PC-9 (cell line): ENCODE data around the gene ERI3. TPM values are rescaled to one million over a fixed set of nuclear protein-coding genes. Genes with fewer than 3 reads are reported as not detected.

Experiments used
- BruUV-seq: library from RNA; stranded (reverse); fragments of 400-500 nt; replicated peaks from 2 replicates; lab custom pipeline; 2021; lab: Mats Ljungman, UMichigan
- CTCF ChIA-PET: fragments of 300-600 bp; sonication (Branson Sonifier 250); formaldehyde crosslinking; loops from one replicate; lab custom pipeline; 2022; ENCODE audit warnings: antibody characterized with exemption; lab: Charles Lee
- POLR2A ChIA-PET: fragments of 300-600 bp; sonication (Branson Sonifier 250); formaldehyde crosslinking; loops from one replicate; lab custom pipeline; 2022; ENCODE audit warnings: antibody characterized with exemption; ENCODE audit not compliant: unreplicated experiment; lab: Charles Lee
- DNase-seq, 2 experiments: peaks; one replicate each; pipeline versions ENCODE4 v3.0.0 to v3.0.0-alpha.2; 2015 to 2022; ENCODE audit warnings: mixed read lengths in 1 of 2
- H2AFZ ChIP-seq: fragments of 200-600 bp; sonication (generic); 2 replicates; pipeline ENCODE4 v1.8.1; 2017; ENCODE audit warnings: antibody characterized with exemption
- H3F3A ChIP-seq: fragments of 200-600 bp; sonication (generic); 2 replicates; pipeline ENCODE4 v1.8.1; 2017; ENCODE audit warnings: antibody characterized with exemption, mild to moderate bottlenecking, low read depth; ENCODE audit not compliant: insufficient read depth
- H3K27ac ChIP-seq: fragments of 200-600 bp; sonication (generic); 2 replicates; pipeline ENCODE4 v1.6.1; 2016; ENCODE audit warnings: mixed run types
- H3K27me3 ChIP-seq: fragments of 200-600 bp; sonication (generic); 2 replicates; pipeline ENCODE4 v1.6.1; 2016; ENCODE audit warnings: low read depth, mixed run types; ENCODE audit not compliant: insufficient read depth
- H3K36me3 ChIP-seq: fragments of 200-600 bp; sonication (generic); 2 replicates; pipeline ENCODE4 v1.6.1; 2016; ENCODE audit warnings: low read depth, mixed run types
- H3K4me1 ChIP-seq: fragments of 200-600 bp; sonication (generic); replicated peaks from 2 replicates; pipeline ENCODE4 v1.6.1; 2016; ENCODE audit warnings: mixed run types; ENCODE audit not compliant: insufficient read depth
- H3K4me2 ChIP-seq: fragments of 200-600 bp; sonication (generic); 2 replicates; pipeline ENCODE4 v1.6.1; 2017; ENCODE audit warnings: mixed run types
- H3K4me3 ChIP-seq: fragments of 200-600 bp; sonication (generic); 2 replicates; pipeline ENCODE4 v1.6.1; 2016; ENCODE audit warnings: mixed run types
- H3K79me2 ChIP-seq: fragments of 200-600 bp; sonication (generic); 2 replicates; pipeline ENCODE4 v1.6.1; 2017; ENCODE audit warnings: low read depth, mixed run types
- H3K9me2 ChIP-seq: fragments of 200-600 bp; sonication (generic); 2 replicates; pipeline ENCODE4 v1.8.1; 2017; ENCODE audit warnings: mild to moderate bottlenecking; ENCODE audit not compliant: insufficient read depth
- H3K9me3 ChIP-seq: fragments of 200-600 bp; sonication (generic); 2 replicates; pipeline ENCODE4 v1.8.1; 2016; ENCODE audit warnings: low read depth; ENCODE audit not compliant: insufficient read depth
- H4K20me1 ChIP-seq: fragments of 200-600 bp; sonication (generic); 2 replicates; pipeline ENCODE4 v1.8.1; 2017; ENCODE audit not compliant: insufficient read depth
- EZH2 ChIP-seq: fragments of 200-600 bp; sonication (generic); IDR thresholded peaks from 2 replicates; pipeline ENCODE4 v1.8.0; 2017; ENCODE audit warnings: antibody characterized with exemption, low read depth
- intact Hi-C: fragments of 100-400 bp; cut with micrococcal nuclease; formaldehyde crosslinking; loops from one replicate; pipeline ENCODE4 v1.10.0; 2022; ENCODE audit not compliant: unreplicated experiment
- total RNA-seq: library from RNA; stranded (reverse); gene quantifications from 2 replicates; pipeline ENCODE4 v1.2.3, GENCODE V29; 2021
- TF ChIP-seq, protein P1 (sequence below): fragments of 200-600 bp; sonication (generic); conservative IDR thresholded peaks from 2 replicates; pipeline ENCODE4 v1.6.1; 2017; ENCODE audit warnings: mixed run types, antibody characterized with exemption, mild to moderate bottlenecking, moderate library complexity

ERI3 gene
- total RNA-seq, 1 experiment from 2014 or later = 120 TPM

DNA sequence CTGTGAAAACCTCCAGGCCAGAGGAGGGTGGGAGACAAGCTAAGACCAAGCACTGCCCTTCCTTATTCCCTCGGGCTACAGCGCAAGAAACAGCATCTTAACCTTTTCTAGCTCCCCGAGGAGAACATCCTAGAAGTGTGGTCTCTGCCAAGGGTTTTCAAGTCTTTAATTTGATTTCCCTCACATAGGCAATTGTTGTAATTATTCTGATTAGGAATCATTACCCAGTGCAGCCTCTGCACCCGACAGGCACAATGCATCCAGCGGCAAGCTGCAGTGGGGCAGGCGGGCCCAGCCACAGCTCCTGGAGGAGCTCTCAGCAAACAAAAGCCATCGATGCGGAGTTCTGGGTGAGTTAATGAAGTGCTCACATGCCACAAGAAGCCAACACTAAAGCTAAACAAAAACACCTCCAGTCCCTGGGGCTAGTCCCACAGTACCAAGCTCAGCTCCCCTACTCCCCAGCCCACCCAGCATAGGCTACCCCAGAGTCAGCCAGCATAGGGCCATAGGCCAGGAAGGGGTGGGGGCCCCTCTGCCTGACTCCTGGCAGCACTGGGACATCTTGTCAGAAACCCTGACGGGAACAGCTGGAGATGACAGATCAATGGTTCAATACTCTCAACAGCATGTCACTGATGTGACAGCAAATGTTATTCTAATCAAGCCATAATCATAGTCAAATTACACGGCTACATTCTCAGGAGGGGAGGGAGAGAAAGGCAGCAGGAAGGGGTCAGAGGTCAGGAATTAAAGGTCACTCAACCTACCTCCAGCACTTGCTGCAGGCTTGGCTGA is 42.5 kb downstream of the ERI3 start:
- BruUV-seq = no TSS peak
- Histone ChIP-seq H3K9me2 (no peaks in the 10 kb centered on the region), H3K4me3 (no peak overlapping the region), H3K79me2 (no peaks in the 10 kb centered on the region), H3F3A (no peaks in the 10 kb centered on the region), H3K4me1 (no peaks in the 10 kb centered on the region), H3K27me3 (no peaks in the 10 kb centered on the region), H3K36me3 (peaks cover 10% of the 10 kb centered on the region), H3K9me3 (no peaks in the 10 kb centered on the region), H4K20me1 (peaks cover 8% of the 10 kb centered on the region), H3K27ac (no peak overlapping the region), H2AFZ (no peak overlapping the region), H3K4me2 (no peak overlapping the region)
- ChIA-PET CTCF (no interaction called here), POLR2A (no interaction called here)
- intact Hi-C loops = no loop called here
- TF ChIP-seq EZH2 = no peak
- TF ChIP-seq, protein P1, sequence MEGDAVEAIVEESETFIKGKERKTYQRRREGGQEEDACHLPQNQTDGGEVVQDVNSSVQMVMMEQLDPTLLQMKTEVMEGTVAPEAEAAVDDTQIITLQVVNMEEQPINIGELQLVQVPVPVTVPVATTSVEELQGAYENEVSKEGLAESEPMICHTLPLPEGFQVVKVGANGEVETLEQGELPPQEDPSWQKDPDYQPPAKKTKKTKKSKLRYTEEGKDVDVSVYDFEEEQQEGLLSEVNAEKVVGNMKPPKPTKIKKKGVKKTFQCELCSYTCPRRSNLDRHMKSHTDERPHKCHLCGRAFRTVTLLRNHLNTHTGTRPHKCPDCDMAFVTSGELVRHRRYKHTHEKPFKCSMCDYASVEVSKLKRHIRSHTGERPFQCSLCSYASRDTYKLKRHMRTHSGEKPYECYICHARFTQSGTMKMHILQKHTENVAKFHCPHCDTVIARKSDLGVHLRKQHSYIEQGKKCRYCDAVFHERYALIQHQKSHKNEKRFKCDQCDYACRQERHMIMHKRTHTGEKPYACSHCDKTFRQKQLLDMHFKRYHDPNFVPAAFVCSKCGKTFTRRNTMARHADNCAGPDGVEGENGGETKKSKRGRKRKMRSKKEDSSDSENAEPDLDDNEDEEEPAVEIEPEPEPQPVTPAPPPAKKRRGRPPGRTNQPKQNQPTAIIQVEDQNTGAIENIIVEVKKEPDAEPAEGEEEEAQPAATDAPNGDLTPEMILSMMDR = no peak
- DNase-seq = no peak

DNA sequence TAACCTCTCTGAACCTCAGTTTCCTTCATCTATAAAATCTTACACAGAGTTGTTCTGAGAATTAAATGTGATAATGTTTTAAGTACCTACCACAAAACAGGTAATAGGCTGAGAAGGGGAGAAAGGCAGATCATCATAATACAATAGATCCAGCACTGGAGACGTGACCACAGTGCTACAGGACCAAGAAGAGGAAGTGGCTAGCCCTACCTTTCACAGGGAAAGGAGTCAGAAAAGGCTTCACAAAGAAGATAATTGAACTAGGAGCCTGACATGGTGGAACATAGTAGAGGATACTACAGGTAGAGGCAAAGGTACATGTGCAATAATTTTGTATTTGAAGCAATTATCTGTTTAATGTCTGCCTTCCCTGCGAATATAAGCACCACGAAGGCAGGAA is 45.1 kb downstream of the ERI3 start:
- no peaks in the 10 kb centered on the region for H3K79me2 ChIP-seq
- no peak overlapping the region for H3K4me2 ChIP-seq
- H2AFZ ChIP-seq = no peak overlapping the region
- peaks cover 8% of the 10 kb centered on the region for H4K20me1 ChIP-seq
- no peaks in the 10 kb centered on the region for H3K27me3 ChIP-seq
- intact Hi-C loops = no loop called here
- H3K9me3 ChIP-seq = no peaks in the 10 kb centered on the region
- H3K4me3 ChIP-seq = no peak overlapping the region
- H3F3A ChIP-seq = no peaks in the 10 kb centered on the region
- no peak overlapping the region for H3K27ac ChIP-seq
- ChIA-PET POLR2A (no interaction called here), CTCF (no interaction called here)
- no peaks in the 10 kb centered on the region for H3K4me1 ChIP-seq
- no peak for TF ChIP-seq EZH2
- TF ChIP-seq, protein P1 = no peak
- DNase-seq = no peak
- no peaks in the 10 kb centered on the region for H3K9me2 ChIP-seq
- peaks cover 15% of the 10 kb centered on the region for H3K36me3 ChIP-seq
- no TSS peak for BruUV-seq

DNA sequence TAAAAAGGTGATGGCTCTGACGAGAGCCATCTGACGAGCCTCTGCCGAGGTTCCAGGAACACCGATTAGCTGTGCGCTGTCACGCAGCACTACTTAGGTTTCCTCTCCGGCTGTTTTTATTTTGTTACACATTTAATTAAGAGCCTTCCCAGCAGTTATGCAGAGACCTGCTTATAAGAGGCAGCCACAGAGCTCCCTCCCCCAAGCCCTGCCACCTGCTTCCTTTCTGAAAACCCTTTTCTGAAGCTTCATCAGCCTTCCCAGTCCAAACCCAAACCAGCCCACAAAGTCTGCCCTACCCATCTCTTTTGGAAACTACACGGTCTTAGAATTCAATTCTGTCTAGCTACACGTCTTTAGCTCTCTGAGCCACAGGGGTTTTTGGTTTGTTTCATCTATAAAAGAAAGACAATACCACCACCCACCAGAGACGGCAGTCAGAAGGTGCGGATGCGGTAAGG is 49.1 kb downstream of the ERI3 start:
- no TSS peak for BruUV-seq
- Histone ChIP-seq H3K79me2 (no peaks in the 10 kb centered on the region), H3F3A (no peaks in the 10 kb centered on the region), H3K9me2 (no peaks in the 10 kb centered on the region), H3K4me1 (no peaks in the 10 kb centered on the region), H3K4me3 (no peak overlapping the region), H3K9me3 (no peaks in the 10 kb centered on the region), H4K20me1 (peaks cover 8% of the 10 kb centered on the region; the same call in 1 of the 2 replicates), H3K27ac (no peak overlapping the region), H3K27me3 (no peaks in the 10 kb centered on the region), H2AFZ (no peak overlapping the region), H3K4me2 (no peak overlapping the region), H3K36me3 (peaks cover 19% of the 10 kb centered on the region)
- POLR2A ChIA-PET = no interaction called here
- TF ChIP-seq EZH2 = no peak
- TF ChIP-seq, protein P1 = no peak
- CTCF ChIA-PET = no interaction called here
- no peak for DNase-seq
- intact Hi-C loops = no loop called here
